CD4-positive, alpha-beta memory T cell (primary cell): ENCODE results near the gene BTBD3. TPM values are rescaled to one million over a fixed set of nuclear protein-coding genes. Genes with fewer than 3 reads are reported as not detected.

Experiments
- CTCF ChIA-PET: fragments of 350-600 bp; sonication (Branson Sonifier 250); formaldehyde crosslinking; loops from one replicate; lab custom pipeline; 2021; ENCODE audit warnings: inconsistent platforms; ENCODE audit not compliant: partially characterized antibody; lab: Charles Lee
- POLR2A ChIA-PET: fragments of 350-600 bp; sonication (Branson Sonifier 250); formaldehyde crosslinking; loops from one replicate; lab custom pipeline; 2021; ENCODE audit not compliant: partially characterized antibody; lab: Charles Lee
- DNase-seq, 5 donors: peaks; one replicate each; pipeline versions ENCODE4 v3.0.0 to v3.0.0-alpha.2; 2020 to 2022; ENCODE audit warnings: mixed read lengths in 1 of 5
- H3K27ac ChIP-seq: one replicate; pipeline ENCODE4 v1.7.0; 2013; ENCODE audit warnings: low read depth, low read length
- H3K27me3 ChIP-seq: 2 replicates; pipeline ENCODE4 v1.7.0; 2013; ENCODE audit warnings: mild to moderate bottlenecking, low read length, moderate library complexity; ENCODE audit not compliant: insufficient read depth
- H3K36me3 ChIP-seq: 2 replicates; pipeline ENCODE4 v1.7.0; 2013; ENCODE audit warnings: mild to moderate bottlenecking, low read length, moderate library complexity; ENCODE audit not compliant: insufficient read depth
- H3K4me1 ChIP-seq: 2 replicates; pipeline ENCODE4 v1.7.0; 2013; ENCODE audit warnings: mild to moderate bottlenecking, low read length, moderate library complexity; ENCODE audit not compliant: insufficient read depth
- H3K4me3 ChIP-seq, 2 donors: one replicate each; pipeline ENCODE4 v1.7.0; 2013; ENCODE audit warnings: low read length in 2 of 2, mild to moderate bottlenecking in 1 of 2
- H3K9me3 ChIP-seq, 2 donors: one replicate each; pipeline ENCODE4 v1.7.0; 2013; ENCODE audit warnings: low read length in 2 of 2, control low read depth in 1 of 2; ENCODE audit not compliant: control insufficient read depth in 1 of 2
- H3K27ac Mint-ChIP-seq, 7 donors: one replicate each; pipeline ENCODE4 v1.8.0; 2020 to 2021; ENCODE audit warnings: mixed read lengths in 7 of 7, mild to moderate bottlenecking in 6 of 7, inconsistent platforms in 3 of 7, moderate library complexity in 3 of 7
- H3K27me3 Mint-ChIP-seq, 2 donors: one replicate each; pipeline ENCODE4 v1.8.0; 2020 to 2021; ENCODE audit warnings: mixed read lengths in 2 of 2
- H3K36me3 Mint-ChIP-seq, 2 donors: one replicate each; pipeline ENCODE4 v1.8.0; 2020 to 2021; ENCODE audit warnings: mixed read lengths in 2 of 2, inconsistent platforms in 1 of 2, mild to moderate bottlenecking in 1 of 2
- H3K4me1 Mint-ChIP-seq, 4 donors: one replicate each; pipeline ENCODE4 v1.8.0; 2020 to 2021; ENCODE audit warnings: mixed read lengths in 4 of 4, mild to moderate bottlenecking in 1 of 4
- H3K4me3 Mint-ChIP-seq, 8 donors: one replicate each; pipeline ENCODE4 v1.8.0; 2020 to 2021; ENCODE audit warnings: mixed read lengths in 8 of 8, mild to moderate bottlenecking in 7 of 8, moderate library complexity in 6 of 8, inconsistent platforms in 3 of 8
- H3K9me3 Mint-ChIP-seq, 8 donors: one replicate each; pipeline ENCODE4 v1.8.0; 2020 to 2021; ENCODE audit warnings: mixed read lengths in 8 of 8, mild to moderate bottlenecking in 5 of 8, inconsistent platforms in 3 of 8, moderate library complexity in 1 of 8
- intact Hi-C: fragments of 100-400 bp; cut with micrococcal nuclease; formaldehyde crosslinking; loops from one replicate; pipeline ENCODE4 v1.15.1; 2023
- polyA plus RNA-seq, 2 donors: library from polyadenylated mRNA; unstranded; fragments of 300-500 nt; fragmentation: Illumina TruSeq; gene quantifications; one replicate each; pipeline ENCODE4 v1.2.3, GENCODE V29; 2021
- total RNA-seq, 2 experiments: library from RNA; stranded (reverse); gene quantifications; one replicate each; pipeline ENCODE4 v1.2.3, GENCODE V29; 2021

BTBD3 gene
- total and polyA plus RNA-seq, 4 experiments from 2014 or later, result 0.70 to 1.4 (median 0.78) TPM; not detected in 1

GRCh38 chr20:11948806-11949205 lies 31.1 kb downstream of the BTBD3 start:
- POLR2A ChIA-PET, result no interaction called here

GRCh38 chr20:11949711-11950110 lies 32.0 kb downstream of the BTBD3 start:
- DNase-seq, result no peak
- H3K27me3 ChIP-seq, result no peaks in the 10 kb centered on the region
- no peaks in the 10 kb centered on the region for H3K4me1 ChIP-seq
- ChIA-PET CTCF (no interaction called here), POLR2A (no interaction called here)
- Mint-ChIP-seq H3K4me1 (no peaks in the 10 kb centered on the region), H3K4me3 (no peak overlapping the region), H3K27me3 (no peaks in the 10 kb centered on the region), H3K36me3 (no peaks in the 10 kb centered on the region), H3K9me3 (peaks cover 1 to 18% (median 4%) of the 10 kb centered on the region in 8 donors), H3K27ac (no peak overlapping the region)
- H3K4me3 ChIP-seq, result no peak overlapping the region
- no peaks in the 10 kb centered on the region for H3K36me3 ChIP-seq
- no peak overlapping the region for H3K27ac ChIP-seq
- intact Hi-C loops, result no loop called here
- peaks cover 0 to 2% of the 10 kb centered on the region in 2 donors for H3K9me3 ChIP-seq

More at GRCh38 chr20:11948806-11949205, 31.1 kb downstream of the BTBD3 start:
- no peak overlapping the region for H3K4me3 ChIP-seq
- H3K4me1 ChIP-seq, result no peaks in the 10 kb centered on the region
- H3K9me3 ChIP-seq, result peaks cover 0 to 5% of the 10 kb centered on the region in 2 donors
- H3K27ac ChIP-seq, result no peak overlapping the region
- no peaks in the 10 kb centered on the region for H3K36me3 ChIP-seq
- no peak for DNase-seq
- Mint-ChIP-seq H3K27me3 (no peaks in the 10 kb centered on the region), H3K36me3 (no peaks in the 10 kb centered on the region), H3K9me3 (peaks cover 0 to 11% (median 3%) of the 10 kb centered on the region in 8 donors), H3K4me1 (no peaks in the 10 kb centered on the region), H3K27ac (no peak overlapping the region), H3K4me3 (no peak overlapping the region)
- intact Hi-C loops, result no loop called here
- CTCF ChIA-PET, result no interaction called here
- no peaks in the 10 kb centered on the region for H3K27me3 ChIP-seq

DNA sequence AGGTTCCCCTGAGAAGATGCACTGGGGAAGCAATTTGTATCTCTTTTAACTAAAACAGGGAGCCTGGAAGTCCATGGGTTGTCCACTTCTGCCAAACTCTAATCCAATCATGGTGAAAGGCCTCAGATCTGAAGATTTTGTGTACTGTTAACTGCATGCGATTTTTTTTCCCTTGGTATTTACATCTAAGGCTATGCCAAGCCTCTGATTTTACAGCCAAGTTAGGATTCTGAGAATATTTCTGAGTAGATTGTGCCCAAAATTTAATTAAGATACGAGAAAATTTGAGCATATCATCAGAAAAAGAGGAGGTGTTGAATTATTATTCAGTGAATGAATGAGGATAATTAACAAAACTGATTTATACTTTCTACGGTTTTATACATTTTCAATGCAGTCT lies 34.0 kb downstream of the BTBD3 start:
- intact Hi-C loops, result no loop called here
- Histone ChIP-seq H3K4me1 (no peaks in the 10 kb centered on the region), H3K27me3 (no peaks in the 10 kb centered on the region), H3K36me3 (no peaks in the 10 kb centered on the region), H3K27ac (no peak overlapping the region), H3K9me3 (no peaks in the 10 kb centered on the region), H3K4me3 (no peak overlapping the region)
- Mint-ChIP-seq H3K36me3 (no peaks in the 10 kb centered on the region), H3K27me3 (no peaks in the 10 kb centered on the region), H3K4me3 (no peak overlapping the region), H3K4me1 (no peaks in the 10 kb centered on the region), H3K9me3 (peaks cover 0 to 24% (median 4%) of the 10 kb centered on the region in 8 donors), H3K27ac (no peak overlapping the region)
- DNase-seq, result no peak
- ChIA-PET CTCF (no interaction called here), POLR2A (no interaction called here)

DNA sequence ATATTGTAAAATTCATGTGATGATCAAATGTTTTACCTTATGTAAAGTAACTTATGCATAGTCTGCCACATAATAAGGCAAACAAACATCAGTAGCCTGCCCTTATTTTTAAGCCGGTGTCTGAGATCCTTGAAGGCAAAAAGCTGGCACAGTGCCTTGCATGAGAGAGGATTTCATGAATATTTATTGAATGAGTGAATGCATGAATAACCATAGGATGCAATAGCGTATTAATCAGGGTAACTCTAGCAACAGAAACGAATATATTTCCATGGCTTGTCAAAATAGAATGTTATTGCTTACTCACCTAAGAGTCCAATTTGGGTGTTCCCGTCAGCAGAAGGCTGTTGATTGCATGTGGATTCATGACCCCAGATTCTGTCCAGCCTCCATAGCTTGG lies 34.9 kb downstream of the BTBD3 start:
- H3K36me3 ChIP-seq, result no peaks in the 10 kb centered on the region
- DNase-seq, result no peak
- H3K27me3 Mint-ChIP-seq, result no peaks in the 10 kb centered on the region
- H3K4me3 Mint-ChIP-seq, result no peak overlapping the region
- ChIA-PET CTCF (no interaction called here), POLR2A (no interaction called here)
- no peak overlapping the region for H3K4me3 ChIP-seq
- H3K9me3 Mint-ChIP-seq, result peaks cover 0 to 23% (median 4%) of the 10 kb centered on the region in 8 donors
- no peaks in the 10 kb centered on the region for H3K4me1 Mint-ChIP-seq
- no peaks in the 10 kb centered on the region for H3K4me1 ChIP-seq
- H3K27me3 ChIP-seq, result no peaks in the 10 kb centered on the region
- intact Hi-C loops, result no loop called here
- H3K27ac Mint-ChIP-seq, result no peak overlapping the region
- no peak overlapping the region for H3K27ac ChIP-seq
- no peaks in the 10 kb centered on the region for H3K9me3 ChIP-seq
- no peaks in the 10 kb centered on the region for H3K36me3 Mint-ChIP-seq

GRCh38 chr20:11957911-11958310 lies 40.2 kb downstream of the BTBD3 start:
- POLR2A ChIA-PET, result no interaction called here
- intact Hi-C loops, result no loop called here

DNA sequence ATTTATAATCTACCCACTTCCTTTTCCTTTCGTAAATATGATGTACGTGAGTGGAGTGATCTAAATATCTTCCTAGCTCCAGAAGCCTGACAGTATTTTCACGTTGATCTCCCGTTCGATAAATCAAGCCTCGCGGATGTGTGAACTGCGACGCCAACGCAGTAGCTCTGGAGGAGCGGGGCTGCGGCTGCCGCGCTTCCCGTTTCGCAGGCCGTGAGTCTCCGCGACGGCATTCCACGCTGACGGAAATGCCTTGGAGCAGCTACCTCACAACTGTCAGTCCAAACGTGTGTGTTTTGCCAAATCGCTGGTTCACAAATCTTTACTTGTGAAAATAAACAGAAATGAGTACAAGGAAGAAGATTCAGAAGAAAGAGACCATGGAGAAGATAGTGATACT lies 41.2 kb downstream of the BTBD3 start:
- CTCF ChIA-PET, result interaction anchor here (0.5 kb wide), 1 partner anchor 97 kb away, joined by 3 read pairs; no protein-coding TSS in a partner anchor
- no peak overlapping the region for H3K4me3 ChIP-seq
- peak overlapping the region in 2 of 8 donors; percentile 10 to 25 for H3K4me3 Mint-ChIP-seq
- H3K4me1 Mint-ChIP-seq, result peaks cover 0 to 3% (median 1%) of the 10 kb centered on the region in 4 donors
- no peaks in the 10 kb centered on the region for H3K4me1 ChIP-seq
- no peaks in the 10 kb centered on the region for H3K9me3 ChIP-seq
- H3K27me3 Mint-ChIP-seq, result no peaks in the 10 kb centered on the region
- intact Hi-C loops, result no loop called here
- DNase-seq, result no peak
- peaks cover 0 to 23% (median 7%) of the 10 kb centered on the region in 8 donors for H3K9me3 Mint-ChIP-seq
- no peak overlapping the region for H3K27ac ChIP-seq
- no peak overlapping the region for H3K27ac Mint-ChIP-seq
- H3K36me3 ChIP-seq, result no peaks in the 10 kb centered on the region
- POLR2A ChIA-PET, result no interaction called here
- H3K36me3 Mint-ChIP-seq, result no peaks in the 10 kb centered on the region
- no peaks in the 10 kb centered on the region for H3K27me3 ChIP-seq

More at GRCh38 chr20:11957911-11958310, 40.2 kb downstream of the BTBD3 start:
- H3K4me3 Mint-ChIP-seq, result no peak overlapping the region
- no peaks in the 10 kb centered on the region for H3K36me3 Mint-ChIP-seq
- Histone ChIP-seq H3K4me1 (no peaks in the 10 kb centered on the region), H3K27me3 (no peaks in the 10 kb centered on the region), H3K27ac (no peak overlapping the region), H3K36me3 (no peaks in the 10 kb centered on the region), H3K9me3 (no peaks in the 10 kb centered on the region), H3K4me3 (no peak overlapping the region)
- CTCF ChIA-PET, result no interaction called here
- no peaks in the 10 kb centered on the region for H3K27me3 Mint-ChIP-seq
- DNase-seq, result no peak
- peaks cover 0 to 3% (median 1%) of the 10 kb centered on the region in 4 donors for H3K4me1 Mint-ChIP-seq
- peaks cover 0 to 23% (median 7%) of the 10 kb centered on the region in 8 donors for H3K9me3 Mint-ChIP-seq
- no peak overlapping the region for H3K27ac Mint-ChIP-seq

- no peaks in the 10 kb centered on the region for H3K4me1 ChIP-seq
- no peak overlapping the region for H3K4me3 ChIP-seq
- H3K36me3 Mint-ChIP-seq, result no peaks in the 10 kb centered on the region
- no peak for DNase-seq
- H3K9me3 ChIP-seq, result no peaks in the 10 kb centered on the region
- no peak overlapping the region for H3K27ac ChIP-seq
- no peaks in the 10 kb centered on the region for H3K36me3 ChIP-seq
- ChIA-PET CTCF (no interaction called here), POLR2A (no interaction called here)
- no peaks in the 10 kb centered on the region for H3K4me1 Mint-ChIP-seq
- peaks cover 0 to 8% (median 2%) of the 10 kb centered on the region in 8 donors for H3K9me3 Mint-ChIP-seq
- intact Hi-C loops, result no loop called here
- H3K4me3 Mint-ChIP-seq, result no peak overlapping the region
- H3K27me3 Mint-ChIP-seq, result no peaks in the 10 kb centered on the region
- H3K27ac Mint-ChIP-seq, result no peak overlapping the region
- H3K27me3 ChIP-seq, result no peaks in the 10 kb centered on the region
Observed at GRCh38 chr20:11965602-11966001, 47.9 kb downstream of the BTBD3 start.

GRCh38 chr20:11966186-11966585 lies 48.5 kb downstream of the BTBD3 start:
- intact Hi-C loops, result no loop called here
- POLR2A ChIA-PET, result no interaction called here

More at GRCh38 chr20:11966186-11966585, 48.5 kb downstream of the BTBD3 start:
- H3K27ac ChIP-seq, result no peak overlapping the region
- Mint-ChIP-seq H3K27me3 (no peaks in the 10 kb centered on the region), H3K4me1 (no peaks in the 10 kb centered on the region), H3K9me3 (peaks cover 0 to 8% (median 2%) of the 10 kb centered on the region in 8 donors), H3K4me3 (no peak overlapping the region), H3K27ac (no peak overlapping the region), H3K36me3 (no peaks in the 10 kb centered on the region)
- no peaks in the 10 kb centered on the region for H3K27me3 ChIP-seq
- H3K36me3 ChIP-seq, result no peaks in the 10 kb centered on the region
- no peaks in the 10 kb centered on the region for H3K9me3 ChIP-seq
- H3K4me1 ChIP-seq, result no peaks in the 10 kb centered on the region
- CTCF ChIA-PET, result no interaction called here
- H3K4me3 ChIP-seq, result no peak overlapping the region
- no peak for DNase-seq
